GM21528 (cell line): ENCODE data around the gene DMRT1.

ENCODE experiments used
- ATAC-seq: cut with Tn5 transposase; IDR thresholded peaks from one replicate; pipeline ENCODE4 v1.9.1; 2021; ENCODE audit warnings: mild to moderate bottlenecking, moderate library complexity; ENCODE audit not compliant: unreplicated experiment, low FRiP score

The DMRT1 gene

GRCh38 chr9:841371-842209, at the start of gene DMRT1:
DMRT1 (plus strand) TSS chr9:841697; CDS start chr9:841839, 142 bp downstream.
- ATAC-seq: no peak

- no peak for ATAC-seq
Measured at GRCh38 chr9:792331-793260, 48.9 kb upstream of the DMRT1 start.

DNA sequence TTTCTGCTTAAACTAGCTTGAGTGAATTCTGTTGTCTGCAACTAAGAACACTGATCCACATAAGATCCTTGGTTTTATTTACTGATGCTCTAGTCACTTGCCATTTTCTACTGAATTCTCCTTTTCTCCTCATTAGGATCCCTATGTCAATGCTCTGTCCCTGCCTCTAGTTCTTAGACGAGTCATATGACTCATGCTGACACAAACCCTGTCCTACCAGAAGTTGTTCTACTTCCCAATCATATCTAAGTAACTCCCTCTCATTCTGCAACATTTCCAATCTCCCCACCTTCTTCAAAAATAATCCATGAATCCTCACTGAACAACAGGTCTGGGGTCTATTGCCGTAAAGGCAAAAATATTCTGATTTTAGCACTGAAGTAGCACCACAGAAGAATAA, 47.1 kb upstream of the DMRT1 start:
- ATAC-seq: no peak

- no peak for ATAC-seq
Measured at GRCh38 chr9:795869-796268, 45.6 kb upstream of the DMRT1 start.

GRCh38 chr9:800591-801150, 40.8 kb upstream of the DMRT1 start:
- no peak for ATAC-seq

DNA sequence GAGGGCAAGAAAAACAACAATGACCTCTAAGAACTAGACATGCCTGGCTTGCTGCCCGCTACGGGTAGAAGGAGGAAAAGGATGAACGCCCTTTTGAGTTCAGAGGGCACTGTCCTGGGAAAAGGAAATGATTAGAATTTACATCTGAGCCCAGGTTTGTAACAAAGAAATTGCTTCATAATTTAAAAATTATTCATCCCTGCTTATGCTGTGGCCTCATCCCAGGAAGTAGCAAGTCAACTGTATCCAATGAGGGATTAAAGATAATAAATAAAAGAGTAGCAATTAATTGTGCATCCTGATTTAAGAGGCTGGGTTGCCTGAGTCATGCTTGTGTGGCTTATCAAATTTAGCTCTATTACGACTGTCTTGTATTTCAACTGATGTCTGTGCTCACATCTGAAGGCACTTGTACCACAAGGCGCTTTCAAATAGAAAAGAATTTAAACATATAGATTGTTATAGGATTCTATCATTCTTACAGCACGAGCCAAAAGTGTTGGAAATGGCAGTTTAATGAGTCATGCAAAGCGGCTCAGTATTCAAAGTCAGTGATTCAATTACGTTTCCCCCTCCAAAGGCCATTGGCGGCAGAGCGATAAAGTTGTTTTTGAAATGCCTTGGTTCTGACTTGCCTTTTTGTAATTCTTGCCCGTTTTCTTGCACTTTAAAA, 40.0 kb upstream of the DMRT1 start:
- ATAC-seq: no peak

- ATAC-seq: no peak
Measured at GRCh38 chr9:804026-804425, 37.5 kb upstream of the DMRT1 start.

GRCh38 chr9:805151-805550, 36.3 kb upstream of the DMRT1 start:
- no peak for ATAC-seq

DNA sequence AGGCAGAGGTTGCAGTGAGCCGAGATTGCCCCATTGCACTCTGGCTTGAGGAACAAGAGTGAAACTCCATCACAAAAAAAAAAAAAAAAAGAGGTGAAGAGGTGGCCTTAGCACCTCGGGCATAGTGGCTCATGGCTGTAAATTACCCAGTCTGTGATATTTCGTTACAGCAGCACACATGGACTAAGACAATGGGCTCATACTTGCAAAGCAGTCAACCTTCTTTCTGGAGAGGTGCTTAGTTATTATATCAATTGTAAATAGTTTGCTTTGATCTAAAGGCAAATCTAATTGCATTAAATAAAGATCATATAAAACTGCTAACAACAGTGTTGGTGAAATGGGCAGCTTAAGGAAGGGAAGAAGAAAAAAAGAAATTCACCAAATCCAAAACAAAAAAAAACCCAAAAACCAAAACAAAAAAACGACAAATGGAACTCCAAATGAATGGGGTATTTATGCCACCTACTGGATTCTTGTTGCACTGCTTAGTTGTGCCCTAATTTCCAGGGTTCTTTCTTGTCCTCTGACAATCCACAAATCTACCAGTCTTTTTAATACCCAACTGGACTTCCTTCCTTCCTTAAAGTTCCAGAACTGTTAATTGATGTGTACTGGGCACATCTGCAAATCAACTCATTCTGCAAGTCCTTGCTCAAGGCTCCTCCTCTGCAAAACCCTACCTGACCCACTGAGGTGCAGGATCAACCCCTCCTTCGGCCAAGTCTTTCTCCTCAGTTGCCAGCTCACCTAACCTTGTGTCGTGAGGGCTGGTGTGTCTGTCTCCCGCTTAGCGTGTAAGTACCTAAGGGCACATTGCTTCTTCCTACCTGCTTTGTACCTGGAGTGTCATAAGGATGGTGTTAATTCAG, 35.0 kb upstream of the DMRT1 start:
- no peak for ATAC-seq

- ATAC-seq: no peak
Measured at GRCh38 chr9:811106-811531, 30.4 kb upstream of the DMRT1 start.

- ATAC-seq: no peak
Measured at GRCh38 chr9:818958-819357, 22.5 kb upstream of the DMRT1 start.

GRCh38 chr9:826500-827280, 14.8 kb upstream of the DMRT1 start:
- no peak for ATAC-seq

DNA sequence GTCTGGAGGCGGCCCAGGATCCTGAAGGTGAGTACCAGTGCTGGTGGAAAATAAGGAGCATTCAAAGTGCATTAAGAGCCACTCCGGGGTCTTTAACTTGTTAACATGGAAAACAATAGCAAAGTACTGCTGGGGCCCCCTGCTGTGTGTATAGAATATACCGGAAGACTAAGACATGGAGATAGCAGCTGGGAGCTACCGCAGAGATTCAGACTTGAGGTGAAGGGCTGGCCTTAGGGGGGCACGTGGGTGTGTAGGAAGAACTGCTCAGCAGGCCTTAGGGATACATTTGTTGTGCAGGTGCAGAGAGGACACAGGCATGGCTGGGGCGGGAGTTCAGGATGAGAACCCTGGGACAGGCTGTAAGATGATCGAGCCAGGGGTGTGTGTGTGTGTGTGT, 1.2 kb upstream of the DMRT1 start:
- no peak for ATAC-seq

GRCh38 chr9:842635-843426, 1.3 kb downstream of the DMRT1 start:
- ATAC-seq: no peak

DNA sequence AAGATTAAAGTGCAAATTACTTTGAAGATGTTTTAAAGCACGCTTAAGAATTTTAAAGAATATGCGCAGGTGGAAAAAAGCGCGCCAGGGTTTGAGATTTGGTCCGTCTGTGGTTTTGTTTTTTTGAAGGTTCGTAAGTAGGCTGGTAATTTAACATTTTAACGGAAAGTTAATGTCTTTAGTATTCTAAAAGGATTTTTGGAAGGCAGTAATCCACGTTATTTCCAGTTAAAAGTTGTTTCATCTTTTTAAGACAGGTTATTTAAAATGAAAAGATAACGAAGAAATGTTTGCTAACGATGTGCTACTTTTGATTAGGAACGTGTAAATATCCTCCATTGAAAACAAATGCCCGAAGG, 1.9 kb downstream of the DMRT1 start:
- no peak for ATAC-seq

DNA sequence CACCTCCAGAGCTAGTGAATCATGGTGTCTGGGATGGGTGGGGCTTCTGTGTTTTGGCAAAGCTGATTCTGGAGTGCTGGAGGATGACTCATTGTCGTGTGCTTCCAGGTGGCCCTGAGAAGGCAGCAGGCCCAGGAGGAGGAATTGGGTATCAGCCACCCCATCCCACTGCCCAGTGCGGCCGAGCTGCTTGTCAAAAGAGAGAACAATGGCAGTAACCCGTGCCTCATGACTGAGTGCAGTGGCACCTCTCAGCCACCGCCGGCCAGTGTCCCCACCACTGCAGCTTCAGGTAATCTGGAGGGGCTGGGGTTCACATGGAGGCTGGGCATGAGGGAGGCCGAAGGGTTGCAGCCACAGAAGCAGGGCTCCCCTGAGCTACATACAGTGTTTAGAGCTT, 5.4 kb downstream of the DMRT1 start:
- no peak for ATAC-seq

DNA sequence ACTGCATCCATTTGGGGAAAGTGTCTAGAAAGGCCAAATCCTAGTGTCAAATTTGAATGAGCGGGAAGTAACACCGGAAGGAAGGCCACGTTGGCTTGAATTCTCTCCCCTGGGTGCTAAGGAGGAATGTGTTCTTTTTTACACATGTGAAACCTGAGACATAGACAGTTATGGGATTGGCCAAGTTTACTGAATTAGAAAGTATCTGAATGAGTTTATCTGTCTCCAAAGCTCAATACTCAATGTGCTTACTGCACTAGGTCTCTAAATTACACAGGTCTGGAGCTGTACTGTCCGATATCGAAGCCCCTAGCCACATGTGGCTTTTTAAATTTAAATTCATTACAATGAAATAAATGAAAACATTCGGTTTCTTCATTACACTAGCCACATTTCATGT, 6.0 kb downstream of the DMRT1 start:
- ATAC-seq: no peak

DNA sequence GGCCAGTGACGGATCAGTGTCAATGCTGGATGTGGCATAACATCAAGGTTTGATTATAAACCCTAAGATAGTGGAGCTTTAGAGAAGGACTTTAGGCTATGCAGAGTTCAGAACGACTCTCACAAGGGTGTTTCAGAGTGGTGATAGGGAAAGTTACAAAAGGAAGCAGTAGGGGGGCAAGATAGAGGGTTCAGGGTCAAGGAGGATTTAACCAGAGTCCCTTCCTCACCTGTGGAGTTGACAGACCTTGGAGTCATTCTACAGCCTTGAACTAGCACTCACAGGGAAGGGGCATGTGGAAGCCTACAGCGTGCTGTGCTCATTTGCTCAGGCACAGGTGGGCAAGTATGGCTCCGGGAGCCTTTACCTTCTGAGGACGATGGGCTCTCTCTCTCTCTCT, 7.9 kb downstream of the DMRT1 start:
- ATAC-seq: no peak
